H1 (cell line): ENCODE results near the gene PGD.

ENCODE experiments used
- EP300 ChIP-seq, 2 experiments: IDR thresholded peaks; 1 replicate in 1 of 2; 2 replicates in 1 of 2; pipeline ENCODE4 v1.6.1; 2011 to 2012; ENCODE audit warnings: low read depth in 2 of 2, low read length in 2 of 2, mild to moderate bottlenecking in 2 of 2, borderline replicate concordance in 1 of 2, inconsistent platforms in 1 of 2, moderate library complexity in 1 of 2
- EZH2 ChIP-seq: fragments of 200-600 bp; sonication (generic); IDR thresholded peaks from 2 replicates; pipeline ENCODE4 v1.7.1; 2012; ENCODE audit warnings: low read depth, mild to moderate bottlenecking, moderate library complexity, low read length, inconsistent platforms; ENCODE audit not compliant: severe bottlenecking
- KDM1A ChIP-seq: fragments of 200-600, 300-600 bp; sonication (generic); IDR thresholded peaks from 2 replicates; pipeline ENCODE4 v1.7.1; 2016; ENCODE audit warnings: mild to moderate bottlenecking, low read length, borderline replicate concordance
- MAFK ChIP-seq: IDR thresholded peaks from 2 replicates; pipeline ENCODE4 v1.6.1; 2012; ENCODE audit warnings: low read depth, mild to moderate bottlenecking, improper control_type of control experiment, low read length
- POLR2A ChIP-seq, 2 experiments: IDR thresholded peaks; 1 replicate in 1 of 2; 2 replicates in 1 of 2; pipeline ENCODE4 v1.6.1; 2011; ENCODE audit warnings: low read depth in 2 of 2, low read length in 2 of 2, mild to moderate bottlenecking in 2 of 2; ENCODE audit errors: control extremely low read depth in 1 of 2
- POLR2AphosphoS5 ChIP-seq: IDR thresholded peaks from 2 replicates; pipeline ENCODE4 v1.6.1; 2011; ENCODE audit warnings: low read depth, low read length
- TAF7 ChIP-seq: optimal IDR thresholded peaks from 2 replicates; pipeline ENCODE3; 2011; ENCODE audit warnings: low read depth, mild to moderate bottlenecking, inconsistent platforms, low read length, moderate library complexity, borderline replicate concordance
- TF ChIP-seq, protein P1 (sequence below), 3 experiments: IDR thresholded peaks; 1 replicate in 2 of 3; 2 replicates in 1 of 3; pipeline versions ENCODE4 v1.5.1 to v1.6.1; 2011; ENCODE audit warnings: low read length in 3 of 3, mild to moderate bottlenecking in 3 of 3, inconsistent platforms in 2 of 3, low read depth in 1 of 3, moderate library complexity in 1 of 3; ENCODE audit not compliant: insufficient read depth in 1 of 3; ENCODE audit errors: control extremely low read depth in 1 of 3
- TF ChIP-seq, protein P2 (sequence below): fragments of 300-600 bp; sonication (generic); IDR thresholded peaks from 2 replicates; pipeline ENCODE4 v1.7.1; 2012; ENCODE audit warnings: low read length, moderate library complexity, mild to moderate bottlenecking, inconsistent platforms; ENCODE audit not compliant: insufficient replicate concordance

DNA sequence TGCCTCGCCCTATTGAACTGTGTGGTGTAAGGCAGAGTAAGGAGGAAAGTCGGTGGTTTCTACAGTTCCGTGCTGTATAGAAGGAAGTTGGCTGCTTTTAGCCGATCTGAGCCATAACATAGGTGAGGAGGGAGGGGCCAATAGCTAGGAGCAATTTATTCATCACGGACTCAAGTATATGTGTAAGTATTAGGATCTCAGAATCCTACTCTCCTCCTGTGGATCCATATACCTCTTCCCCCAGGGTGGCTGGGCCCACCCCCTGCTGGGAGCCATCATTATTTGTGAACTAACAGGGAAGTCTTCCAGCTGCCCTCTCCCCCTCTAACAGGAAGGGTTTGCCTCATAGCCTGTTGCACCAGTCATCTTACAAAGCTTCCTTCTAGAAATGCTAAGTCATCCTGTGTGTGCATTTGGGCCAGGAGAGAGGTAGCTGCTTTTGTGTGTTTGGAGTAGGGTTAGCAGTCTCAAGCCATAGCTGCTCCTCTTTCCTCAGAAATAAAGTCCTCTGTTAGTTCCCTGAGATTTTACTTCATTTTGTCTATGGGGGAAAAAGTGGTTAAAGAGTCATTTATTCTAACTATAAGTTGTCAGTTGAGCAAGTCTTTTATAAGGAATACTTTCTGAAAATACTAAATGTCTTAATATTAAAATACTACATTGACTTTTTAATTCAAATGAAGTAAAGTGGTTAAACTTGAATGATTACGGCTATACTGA lies 16.5 kb downstream of the PGD start:
- no peak for TF ChIP-seq POLR2AphosphoS5
- TF ChIP-seq KDM1A: no peak
- TF ChIP-seq, protein P1, sequence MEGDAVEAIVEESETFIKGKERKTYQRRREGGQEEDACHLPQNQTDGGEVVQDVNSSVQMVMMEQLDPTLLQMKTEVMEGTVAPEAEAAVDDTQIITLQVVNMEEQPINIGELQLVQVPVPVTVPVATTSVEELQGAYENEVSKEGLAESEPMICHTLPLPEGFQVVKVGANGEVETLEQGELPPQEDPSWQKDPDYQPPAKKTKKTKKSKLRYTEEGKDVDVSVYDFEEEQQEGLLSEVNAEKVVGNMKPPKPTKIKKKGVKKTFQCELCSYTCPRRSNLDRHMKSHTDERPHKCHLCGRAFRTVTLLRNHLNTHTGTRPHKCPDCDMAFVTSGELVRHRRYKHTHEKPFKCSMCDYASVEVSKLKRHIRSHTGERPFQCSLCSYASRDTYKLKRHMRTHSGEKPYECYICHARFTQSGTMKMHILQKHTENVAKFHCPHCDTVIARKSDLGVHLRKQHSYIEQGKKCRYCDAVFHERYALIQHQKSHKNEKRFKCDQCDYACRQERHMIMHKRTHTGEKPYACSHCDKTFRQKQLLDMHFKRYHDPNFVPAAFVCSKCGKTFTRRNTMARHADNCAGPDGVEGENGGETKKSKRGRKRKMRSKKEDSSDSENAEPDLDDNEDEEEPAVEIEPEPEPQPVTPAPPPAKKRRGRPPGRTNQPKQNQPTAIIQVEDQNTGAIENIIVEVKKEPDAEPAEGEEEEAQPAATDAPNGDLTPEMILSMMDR (IDR thresholded peaks at IDR 0.05; ENCODE audit: control extremely low read depth in 1 of 3, insufficient read depth in 1 of 3, low read depth in 1 of 3, low read length in 3 of 3): no peak
- TF ChIP-seq, protein P2, sequence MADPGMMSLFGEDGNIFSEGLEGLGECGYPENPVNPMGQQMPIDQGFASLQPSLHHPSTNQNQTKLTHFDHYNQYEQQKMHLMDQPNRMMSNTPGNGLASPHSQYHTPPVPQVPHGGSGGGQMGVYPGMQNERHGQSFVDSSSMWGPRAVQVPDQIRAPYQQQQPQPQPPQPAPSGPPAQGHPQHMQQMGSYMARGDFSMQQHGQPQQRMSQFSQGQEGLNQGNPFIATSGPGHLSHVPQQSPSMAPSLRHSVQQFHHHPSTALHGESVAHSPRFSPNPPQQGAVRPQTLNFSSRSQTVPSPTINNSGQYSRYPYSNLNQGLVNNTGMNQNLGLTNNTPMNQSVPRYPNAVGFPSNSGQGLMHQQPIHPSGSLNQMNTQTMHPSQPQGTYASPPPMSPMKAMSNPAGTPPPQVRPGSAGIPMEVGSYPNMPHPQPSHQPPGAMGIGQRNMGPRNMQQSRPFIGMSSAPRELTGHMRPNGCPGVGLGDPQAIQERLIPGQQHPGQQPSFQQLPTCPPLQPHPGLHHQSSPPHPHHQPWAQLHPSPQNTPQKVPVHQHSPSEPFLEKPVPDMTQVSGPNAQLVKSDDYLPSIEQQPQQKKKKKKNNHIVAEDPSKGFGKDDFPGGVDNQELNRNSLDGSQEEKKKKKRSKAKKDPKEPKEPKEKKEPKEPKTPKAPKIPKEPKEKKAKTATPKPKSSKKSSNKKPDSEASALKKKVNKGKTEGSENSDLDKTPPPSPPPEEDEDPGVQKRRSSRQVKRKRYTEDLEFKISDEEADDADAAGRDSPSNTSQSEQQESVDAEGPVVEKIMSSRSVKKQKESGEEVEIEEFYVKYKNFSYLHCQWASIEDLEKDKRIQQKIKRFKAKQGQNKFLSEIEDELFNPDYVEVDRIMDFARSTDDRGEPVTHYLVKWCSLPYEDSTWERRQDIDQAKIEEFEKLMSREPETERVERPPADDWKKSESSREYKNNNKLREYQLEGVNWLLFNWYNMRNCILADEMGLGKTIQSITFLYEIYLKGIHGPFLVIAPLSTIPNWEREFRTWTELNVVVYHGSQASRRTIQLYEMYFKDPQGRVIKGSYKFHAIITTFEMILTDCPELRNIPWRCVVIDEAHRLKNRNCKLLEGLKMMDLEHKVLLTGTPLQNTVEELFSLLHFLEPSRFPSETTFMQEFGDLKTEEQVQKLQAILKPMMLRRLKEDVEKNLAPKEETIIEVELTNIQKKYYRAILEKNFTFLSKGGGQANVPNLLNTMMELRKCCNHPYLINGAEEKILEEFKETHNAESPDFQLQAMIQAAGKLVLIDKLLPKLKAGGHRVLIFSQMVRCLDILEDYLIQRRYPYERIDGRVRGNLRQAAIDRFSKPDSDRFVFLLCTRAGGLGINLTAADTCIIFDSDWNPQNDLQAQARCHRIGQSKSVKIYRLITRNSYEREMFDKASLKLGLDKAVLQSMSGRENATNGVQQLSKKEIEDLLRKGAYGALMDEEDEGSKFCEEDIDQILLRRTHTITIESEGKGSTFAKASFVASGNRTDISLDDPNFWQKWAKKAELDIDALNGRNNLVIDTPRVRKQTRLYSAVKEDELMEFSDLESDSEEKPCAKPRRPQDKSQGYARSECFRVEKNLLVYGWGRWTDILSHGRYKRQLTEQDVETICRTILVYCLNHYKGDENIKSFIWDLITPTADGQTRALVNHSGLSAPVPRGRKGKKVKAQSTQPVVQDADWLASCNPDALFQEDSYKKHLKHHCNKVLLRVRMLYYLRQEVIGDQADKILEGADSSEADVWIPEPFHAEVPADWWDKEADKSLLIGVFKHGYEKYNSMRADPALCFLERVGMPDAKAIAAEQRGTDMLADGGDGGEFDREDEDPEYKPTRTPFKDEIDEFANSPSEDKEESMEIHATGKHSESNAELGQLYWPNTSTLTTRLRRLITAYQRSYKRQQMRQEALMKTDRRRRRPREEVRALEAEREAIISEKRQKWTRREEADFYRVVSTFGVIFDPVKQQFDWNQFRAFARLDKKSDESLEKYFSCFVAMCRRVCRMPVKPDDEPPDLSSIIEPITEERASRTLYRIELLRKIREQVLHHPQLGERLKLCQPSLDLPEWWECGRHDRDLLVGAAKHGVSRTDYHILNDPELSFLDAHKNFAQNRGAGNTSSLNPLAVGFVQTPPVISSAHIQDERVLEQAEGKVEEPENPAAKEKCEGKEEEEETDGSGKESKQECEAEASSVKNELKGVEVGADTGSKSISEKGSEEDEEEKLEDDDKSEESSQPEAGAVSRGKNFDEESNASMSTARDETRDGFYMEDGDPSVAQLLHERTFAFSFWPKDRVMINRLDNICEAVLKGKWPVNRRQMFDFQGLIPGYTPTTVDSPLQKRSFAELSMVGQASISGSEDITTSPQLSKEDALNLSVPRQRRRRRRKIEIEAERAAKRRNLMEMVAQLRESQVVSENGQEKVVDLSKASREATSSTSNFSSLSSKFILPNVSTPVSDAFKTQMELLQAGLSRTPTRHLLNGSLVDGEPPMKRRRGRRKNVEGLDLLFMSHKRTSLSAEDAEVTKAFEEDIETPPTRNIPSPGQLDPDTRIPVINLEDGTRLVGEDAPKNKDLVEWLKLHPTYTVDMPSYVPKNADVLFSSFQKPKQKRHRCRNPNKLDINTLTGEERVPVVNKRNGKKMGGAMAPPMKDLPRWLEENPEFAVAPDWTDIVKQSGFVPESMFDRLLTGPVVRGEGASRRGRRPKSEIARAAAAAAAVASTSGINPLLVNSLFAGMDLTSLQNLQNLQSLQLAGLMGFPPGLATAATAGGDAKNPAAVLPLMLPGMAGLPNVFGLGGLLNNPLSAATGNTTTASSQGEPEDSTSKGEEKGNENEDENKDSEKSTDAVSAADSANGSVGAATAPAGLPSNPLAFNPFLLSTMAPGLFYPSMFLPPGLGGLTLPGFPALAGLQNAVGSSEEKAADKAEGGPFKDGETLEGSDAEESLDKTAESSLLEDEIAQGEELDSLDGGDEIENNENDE: no peak
- no peak for TF ChIP-seq EP300 (IDR thresholded peaks at IDR 0.05; ENCODE audit: borderline replicate concordance in 1 of 2, low read depth in 2 of 2, low read length in 2 of 2)
- no peak for TF ChIP-seq POLR2A (IDR thresholded peaks at IDR 0.05; ENCODE audit: control extremely low read depth in 1 of 2, low read depth in 2 of 2, low read length in 2 of 2)
- TF ChIP-seq EZH2: no peak
- no peak for TF ChIP-seq MAFK
- no peak for TF ChIP-seq TAF7
